MM.1S (cell line): Measurements from ENCODE around the gene ANKMY1.

Experiments
- EZH2phosphoT487 ChIP-seq: fragments of 300-600 bp; sonication (generic); IDR thresholded peaks from 2 replicates; pipeline ENCODE4 v1.6.1; 2018; ENCODE audit warnings: antibody characterized with exemption, low read length
- TF ChIP-seq, protein P1 (sequence below): fragments of 300-600 bp; sonication (generic); IDR thresholded peaks from 2 replicates; pipeline ENCODE4 v1.5.1; 2016; ENCODE audit warnings: antibody characterized with exemption, low read length, mixed read lengths

DNA sequence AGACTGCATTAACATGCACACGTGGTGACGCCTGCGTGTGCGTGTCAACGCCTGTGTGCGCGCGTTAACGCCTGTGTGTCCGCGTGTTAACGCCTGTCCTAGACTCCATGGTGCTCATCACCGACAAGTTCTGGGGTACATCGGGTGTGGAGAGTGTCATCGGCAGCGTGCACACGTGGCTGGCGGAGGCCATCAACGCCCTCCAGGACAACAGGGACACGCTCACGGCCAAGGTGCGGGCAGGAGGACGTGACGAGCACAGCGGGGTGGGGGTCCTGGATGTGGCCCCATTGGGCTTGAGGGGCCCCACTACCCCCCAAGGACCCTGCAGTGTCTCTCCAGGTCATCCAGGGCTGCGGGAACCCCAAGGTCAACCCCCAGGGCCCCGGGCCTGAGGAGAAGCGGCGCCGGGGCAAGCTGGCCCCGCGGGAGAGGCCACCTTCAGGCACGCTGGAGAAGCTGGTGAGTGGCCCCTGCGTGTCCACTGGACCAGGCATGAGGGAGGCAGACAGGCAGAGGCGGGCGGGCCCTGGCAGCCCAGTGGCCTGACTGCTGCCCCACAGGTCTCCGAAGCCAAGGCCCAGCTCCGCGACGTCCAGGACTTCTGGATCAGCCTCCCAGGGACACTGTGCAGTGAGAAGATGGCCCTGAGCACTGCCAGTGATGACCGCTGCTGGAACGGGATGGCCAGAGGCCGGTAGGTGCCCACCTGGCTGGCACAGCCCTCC lies 93.1 kb downstream of the ANKMY1 start:
- no peak for TF ChIP-seq EZH2phosphoT487
- TF ChIP-seq, protein P1, sequence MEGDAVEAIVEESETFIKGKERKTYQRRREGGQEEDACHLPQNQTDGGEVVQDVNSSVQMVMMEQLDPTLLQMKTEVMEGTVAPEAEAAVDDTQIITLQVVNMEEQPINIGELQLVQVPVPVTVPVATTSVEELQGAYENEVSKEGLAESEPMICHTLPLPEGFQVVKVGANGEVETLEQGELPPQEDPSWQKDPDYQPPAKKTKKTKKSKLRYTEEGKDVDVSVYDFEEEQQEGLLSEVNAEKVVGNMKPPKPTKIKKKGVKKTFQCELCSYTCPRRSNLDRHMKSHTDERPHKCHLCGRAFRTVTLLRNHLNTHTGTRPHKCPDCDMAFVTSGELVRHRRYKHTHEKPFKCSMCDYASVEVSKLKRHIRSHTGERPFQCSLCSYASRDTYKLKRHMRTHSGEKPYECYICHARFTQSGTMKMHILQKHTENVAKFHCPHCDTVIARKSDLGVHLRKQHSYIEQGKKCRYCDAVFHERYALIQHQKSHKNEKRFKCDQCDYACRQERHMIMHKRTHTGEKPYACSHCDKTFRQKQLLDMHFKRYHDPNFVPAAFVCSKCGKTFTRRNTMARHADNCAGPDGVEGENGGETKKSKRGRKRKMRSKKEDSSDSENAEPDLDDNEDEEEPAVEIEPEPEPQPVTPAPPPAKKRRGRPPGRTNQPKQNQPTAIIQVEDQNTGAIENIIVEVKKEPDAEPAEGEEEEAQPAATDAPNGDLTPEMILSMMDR: no peak
